Mesodermal cell (in vitro differentiated cells): ENCODE measurements around the gene GNAQ.
"Not testable (repeated sequence)": the region's sequence is repeated elsewhere in the genome, so short reads cannot be mapped to it uniquely, and the experiment has no call there.

Experiments used
- H3K27ac ChIP-seq: 2 replicates; pipeline ENCODE4 v1.7.0; 2013; ENCODE audit warnings: mild to moderate bottlenecking, low read depth, low read length, moderate library complexity; ENCODE audit not compliant: severe bottlenecking
- H3K36me3 ChIP-seq: 2 replicates; pipeline ENCODE4 v1.7.1; 2013; ENCODE audit warnings: mild to moderate bottlenecking, low read length, moderate library complexity; ENCODE audit not compliant: control insufficient read depth, insufficient read depth
- H3K4me1 ChIP-seq: one replicate; pipeline ENCODE4 v1.7.1; 2013; ENCODE audit warnings: mild to moderate bottlenecking, low read length; ENCODE audit not compliant: insufficient read depth, control insufficient read depth, poor library complexity, severe bottlenecking
- H3K4me3 ChIP-seq: 2 replicates; pipeline ENCODE4 v1.7.0; 2013; ENCODE audit warnings: low read length, control low read depth, mild to moderate bottlenecking; ENCODE audit not compliant: insufficient read depth, poor library complexity, severe bottlenecking; ENCODE audit errors: extremely low read depth
- H3K9me3 ChIP-seq: 2 replicates; pipeline ENCODE4 v1.7.1; 2013; ENCODE audit warnings: mild to moderate bottlenecking, low read length, moderate library complexity; ENCODE audit not compliant: control insufficient read depth
- WGBS, 2 experiments: methylation state at CpG; one replicate each; pipeline ENCODE4 v1.1.5; 2013; ENCODE audit warnings: missing lambda C conversion rate in 2 of 2; ENCODE audit not compliant: insufficient coverage in 2 of 2; 5-methylcytosine and 5-hydroxymethylcytosine counted together

GNAQ gene

DNA sequence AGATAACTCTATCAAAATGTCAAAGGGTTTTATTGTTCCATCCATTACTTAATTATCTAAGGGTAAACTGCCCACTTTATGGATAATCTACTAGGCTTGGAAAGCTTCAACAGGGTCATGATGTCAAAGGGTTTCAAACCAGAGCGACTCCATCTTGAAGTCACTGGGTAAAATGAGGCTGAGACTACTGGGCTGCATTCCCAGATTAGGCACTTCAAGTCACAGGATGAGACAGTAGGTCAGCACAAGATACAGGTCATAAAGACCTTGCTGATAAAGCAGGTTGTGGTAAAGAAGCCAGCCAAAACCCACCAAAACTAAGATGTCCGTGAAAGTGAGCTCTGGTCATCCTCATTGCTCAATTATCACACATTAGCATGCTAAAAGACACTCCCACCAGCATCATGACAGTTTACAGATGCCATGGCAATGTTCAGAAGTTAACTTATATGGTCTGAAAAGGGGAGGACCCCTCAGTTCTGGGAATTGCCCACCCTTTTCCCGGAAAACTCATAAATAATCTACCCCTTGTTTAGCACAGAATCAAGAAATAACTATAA is 138.6 kb downstream of the GNAQ start:
- no peaks in the 10 kb centered on the region for H3K4me1 ChIP-seq
- peaks cover 15% of the 10 kb centered on the region for H3K36me3 ChIP-seq
- H3K4me3 ChIP-seq = no peak overlapping the region
- H3K9me3 ChIP-seq = no peaks in the 10 kb centered on the region
- WGBS, 2 experiments = 100% methylated on average over 1 to 2 of the region's 3 CpGs
- no peak overlapping the region for H3K27ac ChIP-seq

DNA sequence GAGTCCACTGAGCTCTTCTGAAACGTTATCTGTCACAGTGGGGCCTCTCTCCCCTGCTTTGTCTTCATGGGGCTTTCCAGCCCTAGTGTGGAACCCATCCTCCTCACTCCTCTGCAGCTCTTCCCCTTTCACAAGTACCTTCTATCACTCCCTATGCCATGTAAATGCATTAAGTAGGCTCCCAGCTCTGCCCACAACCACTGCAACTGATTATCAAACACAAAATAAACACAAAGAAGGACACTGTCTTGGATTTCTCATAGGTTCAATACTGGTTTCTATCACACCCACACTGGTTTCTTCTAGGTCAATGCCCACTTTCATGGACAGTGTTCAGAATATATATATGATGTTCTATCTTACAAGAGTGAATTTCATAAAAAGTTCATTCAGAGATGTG is 139.4 kb downstream of the GNAQ start:
- Histone ChIP-seq H3K4me1 (no peaks in the 10 kb centered on the region), H3K27ac (no peak overlapping the region), H3K36me3 (peaks cover 15% of the 10 kb centered on the region), H3K4me3 (no peak overlapping the region), H3K9me3 (no peaks in the 10 kb centered on the region)
- 0 to 17% methylated on average over 1 of the region's 1 CpG for WGBS, 2 experiments

DNA sequence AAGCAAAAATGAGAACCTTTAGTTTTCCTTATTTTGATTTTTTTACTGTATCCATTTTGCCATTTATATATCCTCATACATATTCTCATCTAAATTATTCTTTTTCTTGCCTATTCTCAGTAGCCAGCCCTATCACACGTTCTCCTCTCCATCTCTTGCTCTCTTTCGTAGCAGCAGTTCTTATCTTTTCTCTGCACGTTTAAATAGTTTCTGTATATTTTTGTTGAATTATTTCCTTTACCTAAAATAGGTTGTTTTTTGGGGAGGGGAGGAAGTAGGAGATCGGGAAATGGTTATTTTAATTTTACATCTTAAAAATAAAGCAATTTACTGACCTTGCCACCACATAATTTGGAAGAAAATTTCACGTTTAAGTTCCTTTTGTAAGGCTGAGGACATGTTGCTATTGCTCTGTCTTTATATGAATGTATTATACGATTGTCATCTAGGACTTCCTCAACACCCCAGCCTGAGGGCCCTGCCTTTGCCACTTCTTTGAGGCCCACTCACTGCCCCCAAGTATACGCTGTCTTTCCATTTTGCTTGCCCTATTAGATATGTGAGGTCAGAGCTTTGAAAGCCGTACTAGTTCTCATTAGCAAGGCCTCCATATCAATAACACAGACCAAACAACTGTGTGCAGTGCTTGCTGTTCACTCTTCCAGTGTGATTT is 140.3 kb downstream of the GNAQ start:
- peaks cover 15% of the 10 kb centered on the region for H3K36me3 ChIP-seq
- no peaks in the 10 kb centered on the region for H3K9me3 ChIP-seq
- WGBS, 2 experiments = 87% methylated on average over 2 of the region's 8 CpGs; no CpG with 5 or more reads in 1 of the 2 experiments
- H3K4me1 ChIP-seq = no peaks in the 10 kb centered on the region
- no peak overlapping the region for H3K27ac ChIP-seq
- H3K4me3 ChIP-seq = no peak overlapping the region

DNA sequence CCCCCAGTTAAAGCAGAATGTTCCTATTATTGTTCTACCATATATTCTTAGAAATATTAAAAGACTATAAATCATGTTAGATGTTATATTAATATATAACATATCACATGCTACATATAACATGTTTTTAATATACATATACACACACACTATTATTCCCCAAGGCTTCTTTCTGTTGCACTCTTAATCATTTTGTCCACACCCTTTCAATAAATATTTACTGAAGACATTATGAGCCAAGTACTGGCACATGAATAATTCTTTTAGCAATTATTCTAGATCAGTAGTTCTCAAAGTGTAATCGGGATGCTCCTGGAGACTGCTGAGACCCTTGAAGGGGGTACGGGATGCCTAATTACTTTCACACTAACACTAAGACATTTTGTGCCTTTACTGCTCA is 143.9 kb downstream of the GNAQ start:
- H3K9me3 ChIP-seq = no peaks in the 10 kb centered on the region
- peaks cover 7% of the 10 kb centered on the region for H3K36me3 ChIP-seq
- H3K4me3 ChIP-seq = no peak overlapping the region
- WGBS, 2 experiments = 90% methylated on average over 2 of the region's 2 CpGs; no CpG with 5 or more reads in 1 of the 2 experiments
- no peak overlapping the region for H3K27ac ChIP-seq
- H3K4me1 ChIP-seq = peaks cover 23% of the 10 kb centered on the region

DNA sequence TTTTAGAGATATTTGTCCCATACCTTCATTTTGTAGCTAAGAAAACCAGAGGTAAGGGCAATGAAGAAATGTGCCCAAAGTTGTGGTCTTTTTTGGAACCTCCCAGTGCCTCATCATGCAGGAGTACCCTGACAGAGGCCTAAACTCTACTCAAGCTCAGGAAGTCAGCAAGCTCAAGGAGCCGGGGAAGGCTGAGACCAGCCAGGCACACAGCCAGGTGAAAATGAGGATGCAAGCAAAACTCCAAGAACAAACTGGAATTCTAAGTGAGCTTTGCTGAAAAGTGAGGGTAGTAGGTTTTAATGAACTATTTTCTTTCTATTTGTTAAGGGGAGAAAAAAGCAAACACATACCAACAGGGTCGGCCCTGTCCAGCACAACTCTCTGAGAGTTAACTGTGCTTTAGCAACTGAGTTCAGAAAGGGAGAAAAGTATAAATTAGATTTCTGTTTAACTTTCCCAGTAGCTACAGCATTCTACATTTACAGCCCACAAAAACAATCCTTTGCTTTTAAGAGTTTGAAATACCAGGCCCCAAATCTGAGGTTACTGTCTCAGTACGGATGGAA is 146.4 kb downstream of the GNAQ start:
- peaks cover under 1% of the 10 kb centered on the region for H3K36me3 ChIP-seq
- WGBS, 2 experiments = 100% methylated on average over 1 of the region's 3 CpGs
- peak overlapping the region; percentile 26 for H3K27ac ChIP-seq
- H3K4me1 ChIP-seq = peaks cover 23% of the 10 kb centered on the region
- no peak overlapping the region for H3K4me3 ChIP-seq
- H3K9me3 ChIP-seq = no peaks in the 10 kb centered on the region

DNA sequence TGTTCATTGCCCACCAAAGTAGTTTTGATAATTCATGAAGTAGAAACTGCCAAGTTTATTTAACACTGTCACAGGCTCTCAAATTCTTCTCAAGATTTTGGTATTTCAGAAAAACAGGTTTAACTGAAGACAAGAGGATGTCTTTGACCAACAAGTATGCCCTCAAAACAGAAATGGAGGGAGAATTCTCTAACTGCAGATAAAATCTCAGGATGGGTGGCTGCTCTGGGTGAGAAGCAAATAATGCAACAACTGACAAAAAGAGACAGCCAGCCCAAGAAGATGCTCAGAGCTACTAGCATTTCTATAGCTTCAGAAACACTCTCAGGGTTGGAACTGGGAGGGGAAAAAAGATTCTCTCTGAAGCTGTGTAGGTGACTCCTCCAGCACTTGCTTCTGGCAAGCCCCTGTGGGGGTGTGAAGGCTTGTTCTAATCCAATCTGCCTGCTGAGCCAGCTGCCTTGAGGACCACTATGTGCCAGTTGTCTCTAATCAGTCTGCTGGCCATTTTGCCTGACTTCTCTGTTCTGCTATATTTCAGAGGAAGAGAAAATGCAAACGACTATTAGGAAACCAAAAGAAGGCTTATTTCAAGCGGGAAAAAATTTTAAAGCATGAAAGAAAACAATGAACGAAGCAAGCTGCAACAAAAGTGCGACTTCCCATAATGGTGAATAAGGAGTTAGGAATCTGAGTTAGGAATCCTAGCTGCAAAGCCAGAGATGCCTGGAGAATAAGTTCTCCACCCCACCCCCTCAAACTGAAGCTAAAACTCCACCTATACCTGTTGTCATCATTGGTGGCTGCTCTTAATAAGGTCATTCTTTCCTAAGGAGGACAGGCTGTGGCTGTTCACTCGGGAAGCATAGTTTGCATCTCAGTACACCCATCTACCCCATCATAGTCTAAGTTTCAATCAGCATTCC is 147.5 kb downstream of the GNAQ start:
- WGBS, 2 experiments = 38 to 60% methylated on average over 2 to 5 of the region's 5 CpGs
- peaks cover 23% of the 10 kb centered on the region for H3K4me1 ChIP-seq
- H3K9me3 ChIP-seq = no peaks in the 10 kb centered on the region
- peak overlapping the region; percentile 64 for H3K27ac ChIP-seq
- H3K36me3 ChIP-seq = no peaks in the 10 kb centered on the region
- no peak overlapping the region for H3K4me3 ChIP-seq

DNA sequence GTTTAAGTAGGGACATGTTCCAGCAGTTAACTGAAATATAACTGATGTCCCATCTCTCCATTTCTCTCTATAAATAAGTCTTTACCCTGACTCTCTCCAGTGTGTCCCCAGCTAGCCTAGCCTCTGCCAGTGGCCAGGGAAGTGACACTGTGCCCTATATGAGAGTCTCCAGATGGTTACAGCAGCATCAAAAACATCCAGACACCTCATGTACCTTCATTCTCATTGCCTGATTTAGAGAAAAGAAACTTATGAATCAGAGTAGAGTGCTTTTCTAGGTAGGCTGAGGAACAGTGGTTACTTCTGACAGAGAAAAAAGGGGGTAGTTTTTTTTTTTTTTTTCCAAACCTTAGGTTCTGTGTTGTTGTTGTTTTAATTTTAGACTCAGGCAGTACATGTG is 148.5 kb downstream of the GNAQ start:
- H3K27ac ChIP-seq = no peak overlapping the region
- no peak overlapping the region for H3K4me3 ChIP-seq
- H3K4me1 ChIP-seq = peaks cover 23% of the 10 kb centered on the region
- no peaks in the 10 kb centered on the region for H3K9me3 ChIP-seq
- no peaks in the 10 kb centered on the region for H3K36me3 ChIP-seq

DNA sequence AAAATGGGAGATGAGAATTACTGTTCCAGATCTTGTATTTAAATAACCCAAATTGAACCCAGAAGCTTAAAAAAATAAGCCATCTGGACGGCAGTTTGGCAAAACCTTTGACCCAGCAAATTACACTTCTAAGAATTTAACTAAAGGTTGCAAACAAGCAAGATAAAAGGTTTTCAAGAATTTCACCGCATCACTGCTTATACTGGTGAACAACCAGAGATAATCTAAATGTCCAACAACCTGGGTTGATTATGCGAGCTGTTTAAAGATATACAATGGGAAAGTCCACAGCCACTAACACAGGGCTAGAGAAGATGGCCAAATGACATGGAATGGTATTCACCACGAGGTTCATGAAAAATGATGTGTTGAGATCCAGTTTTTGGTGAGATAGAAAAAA is 149.3 kb downstream of the GNAQ start:
- H3K27ac ChIP-seq = no peak overlapping the region
- H3K4me3 ChIP-seq = no peak overlapping the region
- no peaks in the 10 kb centered on the region for H3K9me3 ChIP-seq
- peaks cover 23% of the 10 kb centered on the region for H3K4me1 ChIP-seq
- WGBS, 2 experiments = 100% methylated on average over 1 of the region's 4 CpGs; no CpG with 5 or more reads in 1 of the 2 experiments
- no peaks in the 10 kb centered on the region for H3K36me3 ChIP-seq

DNA sequence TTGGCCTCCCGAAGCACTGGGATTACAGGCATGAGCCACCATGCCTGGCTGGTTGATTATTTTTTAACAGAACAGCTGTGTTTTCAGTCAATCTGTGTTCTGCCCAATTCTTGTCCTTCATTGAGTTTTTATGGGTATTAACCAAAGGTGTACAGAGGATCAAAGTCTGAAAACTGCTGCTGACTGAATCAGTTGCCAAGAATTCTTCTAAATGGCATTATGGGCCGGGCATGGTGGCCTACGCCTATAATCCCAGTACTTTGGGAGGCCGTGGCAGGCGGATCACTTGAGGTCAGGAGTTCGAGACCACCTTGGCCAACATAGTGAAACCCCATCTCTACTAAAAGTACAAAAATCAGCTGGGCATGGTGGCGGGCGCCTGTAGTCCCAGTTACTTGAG is 150.0 kb downstream of the GNAQ start:
- peaks cover 23% of the 10 kb centered on the region for H3K4me1 ChIP-seq
- not testable (repeated sequence) for H3K4me3 ChIP-seq, H3K36me3 ChIP-seq, H3K9me3 ChIP-seq, H3K27ac ChIP-seq
- 85 to 86% methylated on average over 7 to 8 of the region's 8 CpGs for WGBS, 2 experiments

DNA sequence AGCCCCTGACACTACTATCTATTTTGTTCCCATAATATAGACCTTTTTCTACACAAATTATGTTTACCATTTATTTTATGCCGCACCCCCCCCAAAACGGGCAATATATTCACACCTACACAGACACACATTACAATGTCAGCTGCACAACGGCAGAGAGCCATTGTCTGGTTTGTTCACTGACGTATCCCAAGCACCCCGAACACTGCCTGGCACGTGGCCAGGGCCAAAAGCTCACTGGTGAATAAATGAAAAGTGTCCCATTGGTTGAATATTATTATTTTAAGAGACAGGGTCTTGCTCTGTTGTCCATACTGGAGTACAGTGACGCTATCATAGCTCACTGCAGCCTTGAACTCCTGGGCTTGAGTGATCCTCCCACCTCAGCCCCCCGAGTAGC is 150.5 kb downstream of the GNAQ start:
- 83 to 92% methylated on average over 4 to 7 of the region's 8 CpGs for WGBS, 2 experiments
- Histone ChIP-seq H3K4me1 (peaks cover 23% of the 10 kb centered on the region), H3K27ac (no peak overlapping the region), H3K4me3 (no peak overlapping the region), H3K36me3 (no peaks in the 10 kb centered on the region), H3K9me3 (no peaks in the 10 kb centered on the region)
